HG03135 (cell line): ENCODE measurements around the gene TNFAIP1.
"Not testable (repeated sequence)": the region's sequence is repeated elsewhere in the genome, so short reads cannot be mapped to it uniquely, and the experiment has no call there.

Experiments used
- ATAC-seq: cut with Tn5 transposase; IDR thresholded peaks from one replicate; pipeline ENCODE4 v1.9.1; 2021; ENCODE audit warnings: mild to moderate bottlenecking, moderate library complexity; ENCODE audit not compliant: unreplicated experiment

The TNFAIP1 gene

DNA sequence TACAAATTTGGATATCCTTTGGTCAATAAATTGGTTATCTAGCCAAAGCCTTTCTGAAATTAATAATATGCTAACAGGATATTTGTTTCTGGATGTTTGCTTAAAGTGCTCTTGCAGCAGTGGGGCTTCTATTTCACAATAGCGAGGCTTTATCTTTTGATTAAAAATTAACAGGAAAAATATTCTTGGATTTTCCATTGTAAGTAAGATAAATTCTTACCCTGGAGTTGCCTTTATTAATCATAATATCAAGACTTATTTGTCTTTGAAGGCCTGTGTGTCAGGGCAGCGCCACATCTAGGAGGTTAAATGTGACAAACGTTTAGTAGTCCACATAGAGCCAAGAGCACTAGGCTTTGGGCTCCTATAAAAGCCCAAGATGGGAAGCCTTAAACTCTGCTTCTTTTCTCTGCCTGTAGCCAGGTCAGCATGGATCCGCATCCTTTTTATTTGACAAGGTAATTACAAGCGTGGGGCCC lies 11.3 kb upstream of the TNFAIP1 start:
- no peak for ATAC-seq

GRCh38 chr17:28324781-28325180 lies 10.8 kb upstream of the TNFAIP1 start:
- no peak for ATAC-seq

- no peak for ATAC-seq
These were observed 10.3 kb upstream of the TNFAIP1 start for GRCh38 chr17:28325211-28325610.

DNA sequence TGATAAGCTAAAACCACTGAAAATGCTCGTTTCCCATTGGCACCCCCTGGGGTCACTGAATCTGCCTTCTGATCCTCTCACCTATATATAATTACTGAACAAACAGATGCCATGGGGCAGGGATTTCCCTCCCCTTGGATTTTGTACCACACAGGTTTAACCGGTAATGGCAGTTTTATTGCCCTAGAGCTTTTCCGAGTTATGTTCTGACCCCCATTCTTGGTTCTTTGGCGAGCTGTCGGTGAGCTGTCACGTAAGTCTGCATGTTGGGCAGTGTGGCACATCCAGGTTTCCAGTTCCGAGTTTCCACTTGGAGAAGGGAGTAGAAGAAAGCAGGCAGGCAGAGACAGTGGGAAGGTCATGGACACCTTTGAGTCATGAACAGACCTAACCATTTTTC lies 9.4 kb upstream of the TNFAIP1 start:
- no peak for ATAC-seq

DNA sequence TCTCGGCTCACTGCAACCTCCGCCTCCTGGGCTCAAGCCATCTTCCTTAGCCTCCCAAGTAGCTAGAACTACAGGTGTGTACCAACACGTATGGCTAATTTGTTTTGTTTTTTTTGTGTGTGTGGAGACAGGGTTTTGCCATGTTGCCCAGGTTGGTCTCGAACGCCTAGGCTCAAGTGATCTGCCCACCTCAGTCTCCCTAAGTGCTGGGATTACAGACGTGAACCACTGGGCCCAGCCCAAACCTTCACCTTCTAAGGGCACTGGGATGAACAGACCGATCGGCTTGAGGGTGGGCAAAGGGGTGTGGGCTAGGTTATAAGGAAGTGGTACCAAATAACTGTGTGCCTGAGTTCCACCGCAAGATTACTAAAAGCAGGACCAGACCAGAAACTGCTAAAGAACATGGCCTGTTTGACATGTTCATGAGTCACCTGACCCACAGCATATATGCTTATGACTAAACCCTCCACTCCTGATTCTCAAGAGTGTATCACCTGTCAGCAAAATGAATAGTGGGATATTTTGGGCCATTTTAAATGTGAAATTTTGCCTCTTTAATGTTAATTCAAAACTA lies 8.4 kb upstream of the TNFAIP1 start:
- ATAC-seq: no peak

GRCh38 chr17:28327709-28328108 lies 7.9 kb upstream of the TNFAIP1 start:
- no peak for ATAC-seq

- no peak for ATAC-seq
These were observed 7.2 kb upstream of the TNFAIP1 start for GRCh38 chr17:28328325-28328724.

DNA sequence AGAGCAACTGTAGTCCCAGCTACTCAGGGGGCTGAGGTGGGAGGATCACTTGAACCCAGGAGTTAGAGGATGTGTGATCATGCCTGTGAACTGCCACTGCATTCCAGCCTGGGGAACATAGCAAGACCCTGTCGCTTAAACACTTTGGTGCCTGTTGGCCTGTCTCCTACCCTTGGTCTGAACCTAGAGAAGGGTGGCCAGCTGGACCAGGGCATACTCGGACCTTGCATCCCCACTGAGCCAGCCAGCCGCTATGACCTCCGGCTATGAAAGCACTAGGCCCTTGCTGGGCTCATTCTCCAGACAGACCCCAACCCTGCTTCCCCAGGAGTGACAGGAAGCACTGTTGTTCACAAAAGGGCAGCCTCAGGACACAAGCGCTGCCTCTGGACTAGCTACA lies 4.9 kb upstream of the TNFAIP1 start:
- no peak for ATAC-seq

DNA sequence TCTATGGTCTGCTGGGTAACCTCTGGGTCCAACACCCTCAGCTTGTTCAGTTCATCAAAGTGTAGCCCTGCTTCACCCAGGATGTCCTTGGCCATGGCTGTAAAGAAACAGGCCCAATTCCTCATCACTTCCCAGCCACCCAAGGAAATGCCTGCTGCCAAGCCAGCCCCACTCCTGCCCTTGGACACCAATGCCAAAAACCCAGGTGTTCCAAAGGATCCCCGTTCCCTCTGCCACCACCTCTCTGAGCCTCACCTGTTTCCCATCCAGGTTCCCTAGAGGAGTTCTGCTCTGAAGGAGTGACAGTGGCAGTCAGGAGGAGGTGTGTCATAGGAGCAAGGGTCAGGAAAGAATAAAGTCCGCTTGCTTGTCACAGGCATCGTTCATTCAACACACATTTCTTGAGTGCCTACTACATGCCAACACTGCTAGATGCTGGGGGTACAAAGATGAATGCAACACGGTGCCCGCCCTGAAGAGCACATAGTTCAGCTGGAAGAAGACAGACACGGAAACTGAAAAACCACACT lies 3.6 kb upstream of the TNFAIP1 start:
- ATAC-seq: no peak

- ATAC-seq: no peak
These were observed 2.3 kb upstream of the TNFAIP1 start for GRCh38 chr17:28333083-28333746.

DNA sequence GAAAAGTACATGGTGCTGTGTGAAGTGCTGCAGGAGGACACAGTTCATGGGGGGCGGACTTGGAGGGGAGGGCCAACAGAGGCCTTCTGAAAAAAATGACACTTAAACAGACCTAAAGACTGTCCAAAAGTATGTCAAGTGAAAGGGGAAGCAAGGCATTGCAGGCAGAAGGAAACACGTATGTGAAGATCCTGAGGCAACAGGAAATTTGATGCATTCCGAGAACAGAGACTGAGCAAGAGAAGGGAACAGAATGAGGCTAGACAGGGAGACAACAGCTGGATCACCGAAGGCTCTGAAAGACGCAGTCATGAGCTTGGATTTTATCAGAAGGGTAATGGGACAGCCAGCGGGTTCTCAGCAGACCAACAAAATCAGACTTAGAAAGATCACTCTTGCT lies 1.4 kb upstream of the TNFAIP1 start:
- ATAC-seq: no peak

DNA sequence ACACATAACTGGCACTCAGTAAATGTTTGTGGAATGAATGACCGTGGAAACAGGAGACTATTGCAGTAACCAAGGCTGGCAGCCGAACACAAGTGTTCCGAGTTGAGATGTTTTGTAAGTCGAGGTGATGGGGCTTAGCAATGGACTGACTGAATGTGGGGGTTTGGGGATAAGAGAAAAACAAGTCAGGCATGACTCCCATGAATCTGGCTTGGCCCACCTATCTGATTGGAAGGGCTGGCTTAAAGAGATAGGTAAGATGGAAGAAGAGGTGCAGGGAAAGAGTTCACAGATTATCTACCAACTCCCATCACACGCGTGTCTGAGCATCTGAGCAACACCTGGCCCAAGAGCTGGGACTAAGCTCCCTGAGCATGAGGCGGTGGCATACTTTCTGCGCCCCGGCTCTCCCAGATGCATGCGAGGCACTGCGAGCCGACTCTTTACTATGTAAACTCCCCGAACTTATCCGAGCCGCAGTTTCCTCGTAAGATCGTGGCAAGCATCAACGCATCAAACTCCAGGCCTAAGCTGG lies 828 bp upstream of the TNFAIP1 start:
- peak; percentile 10 for ATAC-seq

DNA sequence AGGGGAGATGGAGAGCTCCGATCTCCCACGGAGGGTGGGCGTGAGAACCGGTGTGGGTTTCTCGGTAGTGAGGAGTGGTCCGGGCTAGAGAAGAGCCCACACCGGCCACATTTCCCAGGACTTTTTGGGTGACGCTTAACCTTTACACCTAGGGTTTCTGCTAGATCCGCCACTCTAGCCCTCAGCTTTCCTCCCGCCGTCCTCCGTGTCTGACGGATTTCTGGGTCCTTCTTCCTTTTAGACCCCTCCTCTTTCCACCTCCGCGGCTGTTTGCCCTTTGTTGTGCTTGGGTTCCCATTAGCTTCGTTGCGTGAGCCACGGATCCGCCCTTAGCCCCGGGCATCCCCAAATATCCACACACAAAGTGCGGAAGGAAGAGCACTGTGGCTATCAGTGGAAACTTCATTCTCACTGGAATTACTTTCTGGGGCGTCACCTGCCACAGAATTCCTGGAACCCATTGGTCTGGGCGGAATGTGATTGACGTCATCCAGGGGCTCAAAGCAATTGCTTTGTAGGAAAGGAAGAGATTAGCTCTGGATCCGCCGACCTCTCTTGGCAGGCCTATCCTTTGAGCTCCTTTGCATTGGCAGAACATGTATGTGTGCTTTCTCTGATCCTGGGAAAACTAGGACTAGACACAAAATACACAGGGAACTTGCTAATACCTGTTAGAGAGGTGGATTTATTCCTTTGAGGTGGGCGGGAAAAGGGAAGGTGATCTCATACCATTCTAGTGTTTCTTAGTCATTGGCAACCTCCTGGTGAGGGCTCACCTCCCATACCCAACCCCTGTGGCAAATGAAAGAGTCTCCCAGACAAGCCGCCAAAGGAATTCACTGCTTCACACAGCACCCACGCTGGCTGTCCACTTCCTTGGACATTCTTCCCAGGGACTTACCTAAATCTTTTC lies 654 bp downstream of the TNFAIP1 start:
- ATAC-seq: no peak

- ATAC-seq: no peak
These were observed 2.7 kb downstream of the TNFAIP1 start for GRCh38 chr17:28338056-28338768.

- not testable (repeated sequence) for ATAC-seq
These were observed 3.2 kb downstream of the TNFAIP1 start for GRCh38 chr17:28338769-28339212.

- no peak for ATAC-seq
These were observed 3.9 kb downstream of the TNFAIP1 start for GRCh38 chr17:28339431-28339830.

DNA sequence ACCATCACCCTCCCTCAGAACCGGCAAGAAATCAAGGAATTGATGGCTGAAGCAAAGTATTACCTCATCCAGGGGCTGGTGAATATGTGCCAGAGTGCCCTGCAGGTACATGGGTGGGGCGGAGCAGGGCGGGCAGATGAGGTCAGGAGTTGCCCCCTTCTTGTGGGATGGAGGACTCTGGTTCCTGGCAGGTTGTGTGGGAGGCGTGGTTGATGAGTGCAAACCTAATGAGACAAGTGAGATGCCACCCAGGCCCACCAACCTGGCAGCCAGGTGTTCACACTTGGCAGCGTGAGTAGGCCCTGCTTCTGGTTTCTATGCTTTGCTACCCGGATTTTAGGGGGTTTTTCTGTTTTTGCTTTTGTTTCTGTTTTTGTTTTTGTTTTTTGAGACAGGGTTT lies 4.8 kb downstream of the TNFAIP1 start:
- ATAC-seq: no peak

GRCh38 chr17:28341516-28341915 lies 6.0 kb downstream of the TNFAIP1 start:
- no peak for ATAC-seq

GRCh38 chr17:28342313-28342712 lies 6.8 kb downstream of the TNFAIP1 start:
- ATAC-seq: no peak

GRCh38 chr17:28343491-28343932 lies 8.0 kb downstream of the TNFAIP1 start:
- ATAC-seq: no peak
